Adrenal gland (tissue), 12 donors: ENCODE measurements around the gene MT1A. TPM values are rescaled to one million over a fixed set of nuclear protein-coding genes. Genes with fewer than 3 reads are reported as not detected.

Experiments
- DNase-seq, 7 donors: peaks; one replicate each; pipeline ENCODE4 v3.0.0-alpha.2; 2019 to 2020
- H3K27ac ChIP-seq, 5 donors: fragments of 200-600 bp; sonication (generic) in 4 of 5; 1 replicate in 3 of 5; 2 replicates in 2 of 5; pipeline versions ENCODE4 v1.5.1 to v1.8.0; 2016 to 2020; ENCODE audit warnings: mild to moderate bottlenecking in 1 of 5
- H3K27me3 ChIP-seq: fragments of 200-600 bp; 2 replicates; pipeline ENCODE4 v1.8.0; 2021
- H3K36me3 ChIP-seq, 2 donors: fragments of 200-600 bp; replicated peaks in 1 of 2; 1 replicate in 1 of 2; 2 replicates in 1 of 2; pipeline versions ENCODE4 v1.5.1 to v1.8.0; 2018 to 2022
- H3K4me1 ChIP-seq, 2 donors: fragments of 200-600 bp; replicated peaks in 1 of 2; 1 replicate in 1 of 2; 2 replicates in 1 of 2; pipeline versions ENCODE4 v1.5.1 to v1.8.0; 2018 to 2021
- H3K4me3 ChIP-seq, 4 donors: fragments of 200-600 bp; sonication (generic) in 3 of 4; one replicate each; pipeline ENCODE4 v1.5.1; 2016 to 2018
- H3K9me3 ChIP-seq, 3 donors: fragments of 200-600 bp; sonication (generic) in 1 of 3; replicated peaks in 1 of 3; 1 replicate in 2 of 3; 2 replicates in 1 of 3; pipeline versions ENCODE4 v1.5.1 to v1.8.0; 2016 to 2021
- POLR2A ChIP-seq, 2 donors: fragments of 450-650 bp; IDR thresholded peaks; one replicate each; pipeline ENCODE4 v1.6.1; 2017; ENCODE audit warnings: antibody characterized with exemption in 2 of 2, mild to moderate bottlenecking in 2 of 2, moderate library complexity in 1 of 2
- WGBS, 4 donors: extraction: QIAGEN DNeasy Blood & Tissue Kit in 2 of 4; methylation state at CpG; one replicate each; pipeline versions ENCODE4 v1.1.5 to v1.1.7; 2013 to 2017; 5-methylcytosine and 5-hydroxymethylcytosine counted together
- intact Hi-C, 2 donors: fragments of 100-400 bp; cut with DNase I; formaldehyde crosslinking; loops; one replicate each; pipeline versions ENCODE4 v1.14.1 to v1.15.0; 2022 to 2023
- polyA plus RNA-seq, 3 donors: library from polyadenylated mRNA; stranded (reverse); fragments of 200-250 nt in 2 of 3; fragments of 350-450 nt in 1 of 3; fragmentation: Illumina TruSeq in 1 of 3; extraction: RNeasy Lipid Tissue Mini Kit (QIAGEN cat#74804) in 1 of 3; gene quantifications; one replicate each; pipeline ENCODE4 v1.2.3, GENCODE V29; 2013 to 2014
- total RNA-seq, 9 donors: library from RNA; depleted of rRNA in 4 of 9; stranded (reverse); fragments of >200 nt in 4 of 9; fragments of 120-200 nt in 1 of 9; fragmentation: NEBNext Ultra II Directional in 1 of 9; extraction: Animal tissue kit (Norgen Biotek cat#: 25700) in 1 of 9; gene quantifications; one replicate each; pipeline versions ENCODE4 v1.1.0 to v1.2.4, GENCODE V29; 2013 to 2023
- TF ChIP-seq, protein P1 (sequence below), 6 experiments: fragments of 450-650 bp in 4 of 6; fragments of 200-600 bp in 2 of 6; sonication (generic) in 1 of 6; IDR thresholded peaks; 1 replicate in 5 of 6; 2 replicates in 1 of 6; pipeline versions ENCODE4 v1.5.1 to v1.8.0; 2016 to 2021; ENCODE audit warnings: antibody characterized with exemption in 6 of 6, mild to moderate bottlenecking in 2 of 6, moderate library complexity in 1 of 6
- donor health status: healthy with polysubstance abuse.
- donor health status: Bipolar disorder and iron deficiency.
- donor health status: DM: yes; HTN: yes; CAD: no.
- donor health status: DM: no; HTN: no; CAD: no.
- donor health status: DM: no; HTN: no; CAD: no.
- donor health status: DM: yes; HTN: yes; CAD: no.

MT1A gene
- total and polyA plus RNA-seq, 12 donors: 6.9 to 273 (median 19.4) TPM; not detected in 1

DNA sequence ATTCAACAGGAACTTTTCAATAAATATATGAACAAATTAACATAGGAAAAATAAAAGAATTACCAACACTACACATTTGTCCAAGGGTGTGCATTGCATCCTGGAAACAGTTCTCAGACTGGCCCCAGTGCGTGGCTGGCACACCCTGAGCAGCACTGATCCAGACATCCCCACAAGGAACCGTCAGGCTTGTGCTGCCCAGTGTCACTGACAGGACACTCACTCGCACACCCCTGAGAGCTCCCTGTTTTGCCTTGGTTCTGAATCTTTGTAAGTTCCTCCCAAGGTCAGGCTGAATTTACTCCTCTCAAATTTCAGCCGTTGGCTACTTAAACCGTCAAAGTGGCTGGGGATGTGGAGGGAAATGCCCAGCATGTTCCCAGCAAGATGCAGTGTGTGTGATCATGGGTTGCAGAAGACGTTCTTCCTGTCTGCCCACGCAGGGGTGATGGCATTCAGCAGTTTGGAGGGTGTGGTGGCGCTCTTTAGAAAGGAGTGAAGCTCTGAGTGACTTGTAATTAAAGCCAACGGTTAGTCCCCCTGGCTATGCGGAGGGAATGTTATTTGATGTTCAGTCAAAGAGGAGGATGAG is 28.4 kb upstream of the MT1A start:
- H3K4me3 ChIP-seq: peak overlapping the region in 1 of 4 donors; percentile 62
- peaks cover 49 to 55% of the 10 kb centered on the region in 2 donors for H3K4me1 ChIP-seq
- H3K9me3 ChIP-seq: no peaks in the 10 kb centered on the region
- peak overlapping the region; percentile 90 to 100 (median 98) for H3K27ac ChIP-seq
- DNase-seq: peak; percentile 62 to 87 (median 81)
- TF ChIP-seq, protein P1, sequence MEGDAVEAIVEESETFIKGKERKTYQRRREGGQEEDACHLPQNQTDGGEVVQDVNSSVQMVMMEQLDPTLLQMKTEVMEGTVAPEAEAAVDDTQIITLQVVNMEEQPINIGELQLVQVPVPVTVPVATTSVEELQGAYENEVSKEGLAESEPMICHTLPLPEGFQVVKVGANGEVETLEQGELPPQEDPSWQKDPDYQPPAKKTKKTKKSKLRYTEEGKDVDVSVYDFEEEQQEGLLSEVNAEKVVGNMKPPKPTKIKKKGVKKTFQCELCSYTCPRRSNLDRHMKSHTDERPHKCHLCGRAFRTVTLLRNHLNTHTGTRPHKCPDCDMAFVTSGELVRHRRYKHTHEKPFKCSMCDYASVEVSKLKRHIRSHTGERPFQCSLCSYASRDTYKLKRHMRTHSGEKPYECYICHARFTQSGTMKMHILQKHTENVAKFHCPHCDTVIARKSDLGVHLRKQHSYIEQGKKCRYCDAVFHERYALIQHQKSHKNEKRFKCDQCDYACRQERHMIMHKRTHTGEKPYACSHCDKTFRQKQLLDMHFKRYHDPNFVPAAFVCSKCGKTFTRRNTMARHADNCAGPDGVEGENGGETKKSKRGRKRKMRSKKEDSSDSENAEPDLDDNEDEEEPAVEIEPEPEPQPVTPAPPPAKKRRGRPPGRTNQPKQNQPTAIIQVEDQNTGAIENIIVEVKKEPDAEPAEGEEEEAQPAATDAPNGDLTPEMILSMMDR (IDR thresholded peaks at IDR 0.05): peak in 1 of 6 experiments; percentile 0
- peak in 1 of 2 donors; percentile 78 for TF ChIP-seq POLR2A (IDR thresholded peaks at IDR 0.05)
- 5 to 17% (median 15%) methylated on average over 10 of the region's 10 CpGs for WGBS, 4 donors
- intact Hi-C loops: no loop called here
- no peaks in the 10 kb centered on the region for H3K36me3 ChIP-seq
- H3K27me3 ChIP-seq: no peaks in the 10 kb centered on the region

DNA sequence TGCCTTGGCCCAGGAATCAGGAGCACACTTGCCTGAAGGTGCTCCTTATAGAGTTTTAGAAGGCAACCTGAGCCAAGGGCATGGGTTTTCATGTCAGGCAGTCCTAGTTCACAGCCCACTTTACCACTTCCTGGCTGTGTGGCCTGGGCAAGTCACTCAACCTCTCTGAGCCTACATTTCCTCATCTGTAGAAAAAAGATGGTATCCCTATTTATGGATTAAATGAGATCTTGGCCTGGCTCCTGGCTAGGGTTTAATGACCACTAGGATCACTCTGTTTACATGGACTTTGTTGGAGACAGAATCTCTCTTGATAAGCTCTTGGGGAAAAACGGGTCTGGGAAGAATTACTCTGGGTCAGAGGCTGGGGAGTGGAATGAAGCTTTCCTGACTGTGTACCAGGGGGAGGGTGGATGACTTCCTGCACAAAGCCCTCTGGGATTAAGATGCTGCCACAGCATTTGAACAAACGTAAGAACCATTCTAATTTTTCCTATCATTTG is 27.8 kb upstream of the MT1A start:
- DNase-seq: peak in 1 of 7 donors; percentile 28
- Histone ChIP-seq H3K9me3 (no peaks in the 10 kb centered on the region), H3K27ac (peak overlapping the region; percentile 90 to 100 (median 98)), H3K36me3 (no peaks in the 10 kb centered on the region), H3K4me1 (peaks cover 46 to 54% of the 10 kb centered on the region in 2 donors), H3K27me3 (no peaks in the 10 kb centered on the region), H3K4me3 (peak overlapping the region in 1 of 4 donors; percentile 62)
- 22 to 29% (median 26%) methylated on average over 2 of the region's 2 CpGs for WGBS, 4 donors
- intact Hi-C loops: no loop called here
- peak in 1 of 2 donors; percentile 10 for TF ChIP-seq POLR2A (IDR thresholded peaks at IDR 0.05)
- TF ChIP-seq, protein P1 (IDR thresholded peaks at IDR 0.05): no peak

DNA sequence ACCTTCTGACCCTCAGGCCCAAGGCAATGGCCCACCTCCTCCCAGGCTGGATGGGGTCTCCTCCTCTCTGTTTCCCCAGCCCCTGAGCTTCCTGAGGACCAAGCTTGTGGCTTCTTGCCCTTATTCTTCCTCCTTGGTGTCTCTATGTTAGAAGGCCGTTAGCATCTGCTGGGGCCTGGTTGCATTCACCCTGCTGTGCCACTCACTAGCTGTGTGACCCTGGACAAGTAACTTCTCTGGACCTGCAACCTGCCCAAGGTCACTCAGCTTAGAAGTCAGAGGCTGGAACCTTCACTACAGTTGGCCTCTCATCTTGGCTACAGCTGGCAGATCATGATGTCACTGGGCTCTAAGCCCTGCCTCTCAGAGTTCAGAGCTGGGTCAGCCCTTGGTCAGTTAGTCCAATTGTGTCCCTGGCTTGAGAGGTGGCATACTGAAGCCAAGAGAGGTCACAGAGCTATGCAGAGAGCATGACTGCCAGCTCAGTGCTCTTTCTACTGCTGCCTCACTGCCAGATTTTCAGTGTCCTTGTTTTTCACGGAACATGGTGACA is 27.1 kb upstream of the MT1A start:
- Histone ChIP-seq H3K36me3 (no peaks in the 10 kb centered on the region), H3K4me3 (no peak overlapping the region), H3K9me3 (no peaks in the 10 kb centered on the region), H3K4me1 (peaks cover 39 to 47% of the 10 kb centered on the region in 2 donors), H3K27me3 (no peaks in the 10 kb centered on the region), H3K27ac (peak overlapping the region; percentile 90 to 100 (median 98))
- intact Hi-C loops: no loop called here
- 27 to 53% (median 36%) methylated on average over 2 of the region's 2 CpGs for WGBS, 4 donors
- peak; percentile 84 to 97 (median 94) for DNase-seq
- peak in 1 of 2 donors; percentile 66 for TF ChIP-seq POLR2A (IDR thresholded peaks at IDR 0.05)
- TF ChIP-seq, protein P1 (IDR thresholded peaks at IDR 0.05): no peak

DNA sequence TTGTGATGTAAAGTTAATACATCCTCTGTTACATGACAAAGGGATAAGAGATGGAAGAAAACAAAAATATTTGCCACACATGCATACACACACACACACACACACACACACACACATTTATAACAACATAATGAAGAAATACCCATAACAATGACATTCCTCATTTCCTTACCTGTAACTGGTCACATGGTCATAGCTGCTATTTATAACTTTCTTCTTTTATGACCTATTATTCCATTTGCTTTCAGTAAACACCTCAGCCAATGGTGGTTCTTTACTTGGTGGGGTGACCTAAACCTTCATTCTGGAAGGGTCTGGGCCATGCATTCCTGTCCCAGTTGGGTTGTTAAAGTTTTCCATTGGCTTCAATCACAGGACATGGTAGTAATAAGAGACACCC is 24.8 kb upstream of the MT1A start:
- H3K4me1 ChIP-seq: peaks cover 24 to 41% of the 10 kb centered on the region in 2 donors
- TF ChIP-seq, protein P1 (IDR thresholded peaks at IDR 0.05): no peak
- no peak for DNase-seq
- H3K27ac ChIP-seq: no peak overlapping the region
- intact Hi-C loops: no loop called here
- H3K36me3 ChIP-seq: no peaks in the 10 kb centered on the region
- H3K27me3 ChIP-seq: no peaks in the 10 kb centered on the region
- no peaks in the 10 kb centered on the region for H3K9me3 ChIP-seq
- no peak overlapping the region for H3K4me3 ChIP-seq
